ENCODE data around the gene ZNF628.

Gene ZNF628

DNA sequence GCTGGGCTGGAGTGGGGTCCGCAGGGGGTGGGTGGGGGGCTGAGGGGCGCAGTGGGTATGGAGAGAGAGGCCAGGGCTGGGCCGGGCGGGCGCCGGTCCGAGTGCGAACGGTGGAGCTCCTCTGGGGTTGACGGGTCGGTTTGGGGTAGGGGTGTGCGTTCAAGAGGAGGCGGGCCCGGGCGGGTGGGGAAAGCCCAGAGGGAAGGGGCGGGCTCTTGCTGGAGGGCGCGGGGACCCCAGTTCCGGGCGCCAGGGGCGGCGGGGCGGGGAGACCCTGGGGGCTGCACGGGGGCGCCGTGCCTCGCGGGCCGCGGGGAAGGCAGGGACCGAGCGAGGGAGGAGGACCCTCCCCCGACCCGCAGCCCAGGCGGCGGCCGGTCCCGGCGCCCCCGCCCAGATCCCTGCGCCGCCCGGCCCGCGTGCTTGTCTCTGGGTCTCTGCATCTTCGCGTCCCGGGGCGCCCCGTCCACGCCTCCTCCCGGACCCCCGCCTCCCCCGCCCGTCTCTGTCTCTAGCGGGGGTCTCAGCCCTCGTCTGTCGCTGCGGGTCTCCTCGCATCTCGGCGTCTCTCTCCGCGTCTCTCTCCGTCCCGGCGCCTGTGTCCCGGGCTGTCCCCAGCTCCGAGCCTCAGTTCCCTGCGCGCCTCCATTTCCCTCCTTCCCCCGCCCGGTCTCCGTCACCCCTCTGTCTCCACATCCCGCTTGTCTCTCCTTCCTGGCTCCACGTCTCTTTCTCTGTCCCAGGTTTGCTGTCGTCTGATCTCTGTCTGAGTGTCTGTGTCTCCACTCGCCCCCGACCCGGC is 25.1 kb upstream of the ZNF628 start:
- no peak for DNase-seq

DNA sequence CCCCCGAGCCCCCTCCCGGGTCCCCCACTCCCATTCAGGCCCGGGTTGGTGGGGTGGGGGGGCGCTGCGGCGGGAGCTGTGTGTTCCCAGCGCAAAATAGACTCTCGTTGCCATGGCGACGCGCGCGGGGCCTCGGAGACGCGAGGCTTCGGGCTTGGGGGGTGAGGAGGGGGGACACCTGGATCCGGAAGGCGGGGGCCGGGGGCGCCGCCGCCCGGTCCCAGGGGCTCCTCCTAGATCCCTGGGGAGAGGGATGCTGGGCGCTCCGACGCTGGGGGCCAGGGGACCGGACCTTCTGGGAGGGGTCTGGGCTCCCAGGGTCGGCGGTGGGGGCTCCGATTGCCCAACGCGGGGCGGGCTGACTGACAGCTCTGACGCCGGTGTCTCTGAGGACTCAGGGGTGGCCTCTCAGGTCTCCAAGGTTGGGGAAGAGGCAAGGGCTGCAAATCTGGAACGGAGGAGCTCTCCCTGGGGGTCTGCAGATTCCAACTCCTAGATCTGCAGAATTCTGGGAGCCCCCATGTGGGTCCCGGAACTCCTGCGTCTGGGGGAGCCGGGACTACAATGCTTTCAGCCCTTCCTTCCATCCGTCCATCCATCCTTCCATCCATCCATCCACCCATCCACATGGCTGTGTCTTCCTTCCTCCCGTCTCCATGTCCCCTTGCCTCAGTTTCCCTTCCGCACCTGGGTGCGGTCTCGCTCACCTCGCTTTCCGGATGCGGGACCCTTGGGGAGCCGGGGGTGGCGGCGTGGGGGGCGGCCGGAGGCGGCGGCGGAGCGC is 24.3 kb upstream of the ZNF628 start:
- no peak for DNase-seq

DNA sequence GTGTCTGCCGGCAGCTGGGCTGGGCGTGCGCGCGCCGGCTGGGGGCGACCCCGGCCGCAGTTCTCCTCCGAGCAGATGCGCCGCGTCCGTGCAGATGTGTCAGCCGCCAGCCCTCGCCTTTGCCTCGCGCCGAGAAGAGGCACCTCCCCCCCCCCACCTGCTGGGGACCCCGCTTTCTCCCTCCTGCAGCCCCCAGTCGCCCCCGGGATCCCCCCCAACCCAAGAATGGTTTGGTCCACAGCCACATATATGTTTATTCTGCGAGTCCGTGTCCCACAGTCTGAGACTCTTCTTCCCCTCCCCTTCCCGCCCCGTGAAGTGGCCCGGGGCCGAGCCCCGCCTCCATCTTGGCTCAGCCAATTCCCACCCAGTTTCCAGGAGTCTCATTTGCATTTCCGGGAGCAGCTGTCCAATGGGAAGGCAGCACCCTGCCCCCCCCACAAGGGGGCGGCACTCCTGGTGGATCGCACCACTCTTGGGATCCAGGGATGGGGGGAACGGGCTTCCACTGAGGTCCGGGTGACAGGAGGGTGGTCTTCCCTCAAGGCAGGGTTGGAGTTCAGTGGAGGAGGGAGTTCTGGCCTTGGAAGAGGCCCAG is 23.6 kb upstream of the ZNF628 start:
- DNase-seq = no peak

DNA sequence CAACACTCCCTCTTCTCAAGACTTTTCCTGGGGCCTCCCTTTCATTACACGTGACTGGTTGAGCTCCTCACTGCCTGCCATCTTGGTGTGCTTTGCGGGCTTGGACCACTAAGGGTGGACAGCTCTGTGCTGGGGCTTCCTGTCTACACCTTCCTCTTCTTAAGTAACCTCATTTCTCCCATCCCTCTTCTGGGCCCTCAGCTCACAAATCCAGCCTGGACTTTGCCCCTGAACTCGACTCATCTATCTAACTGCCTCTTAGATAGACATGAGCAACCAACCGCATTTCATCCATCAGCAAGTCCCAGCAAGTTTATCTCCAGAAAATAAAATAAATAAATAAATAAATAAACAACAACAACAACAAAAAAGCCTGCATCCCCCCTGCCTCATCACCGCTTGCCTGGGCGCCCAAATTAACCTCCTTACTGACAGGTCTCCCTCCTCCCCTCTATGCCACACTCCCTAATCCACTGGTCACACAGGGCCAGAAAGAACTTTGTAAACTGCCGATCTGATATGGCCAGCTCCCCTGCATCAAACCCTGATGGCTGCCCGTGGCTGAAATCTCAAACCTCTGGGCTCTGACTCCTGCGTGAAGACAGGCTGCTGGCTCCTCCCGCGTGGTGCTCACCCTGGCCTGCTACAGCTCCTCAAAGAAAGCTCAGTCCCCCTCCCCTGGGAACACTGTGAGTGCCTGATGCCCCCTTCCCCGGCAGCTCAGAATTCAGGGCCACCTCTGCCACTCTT is 22.7 kb upstream of the ZNF628 start:
- no peak for DNase-seq

DNA sequence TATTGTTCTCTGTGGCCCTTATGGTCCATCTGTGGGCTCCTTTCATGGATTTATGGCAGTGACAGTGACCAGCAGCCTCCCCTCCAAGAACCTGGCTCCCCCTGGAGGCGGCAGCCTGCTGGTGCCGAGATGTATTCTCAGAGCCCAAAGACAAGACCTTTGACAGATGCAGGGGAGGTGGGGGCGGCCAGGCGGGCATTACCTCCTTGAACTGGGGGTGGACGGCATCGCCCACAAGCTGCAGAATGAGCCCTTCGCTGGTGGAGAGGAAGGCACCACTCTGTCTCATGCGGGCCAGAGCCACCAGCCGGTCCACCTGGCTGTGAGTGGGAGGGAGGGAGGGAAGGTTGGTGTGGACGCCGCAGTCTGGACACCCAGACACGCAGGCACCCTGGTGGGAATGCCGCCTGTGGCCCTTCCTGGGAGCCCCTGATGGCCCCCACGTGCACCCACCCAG is 21.6 kb upstream of the ZNF628 start:
- DNase-seq = no peak

DNA sequence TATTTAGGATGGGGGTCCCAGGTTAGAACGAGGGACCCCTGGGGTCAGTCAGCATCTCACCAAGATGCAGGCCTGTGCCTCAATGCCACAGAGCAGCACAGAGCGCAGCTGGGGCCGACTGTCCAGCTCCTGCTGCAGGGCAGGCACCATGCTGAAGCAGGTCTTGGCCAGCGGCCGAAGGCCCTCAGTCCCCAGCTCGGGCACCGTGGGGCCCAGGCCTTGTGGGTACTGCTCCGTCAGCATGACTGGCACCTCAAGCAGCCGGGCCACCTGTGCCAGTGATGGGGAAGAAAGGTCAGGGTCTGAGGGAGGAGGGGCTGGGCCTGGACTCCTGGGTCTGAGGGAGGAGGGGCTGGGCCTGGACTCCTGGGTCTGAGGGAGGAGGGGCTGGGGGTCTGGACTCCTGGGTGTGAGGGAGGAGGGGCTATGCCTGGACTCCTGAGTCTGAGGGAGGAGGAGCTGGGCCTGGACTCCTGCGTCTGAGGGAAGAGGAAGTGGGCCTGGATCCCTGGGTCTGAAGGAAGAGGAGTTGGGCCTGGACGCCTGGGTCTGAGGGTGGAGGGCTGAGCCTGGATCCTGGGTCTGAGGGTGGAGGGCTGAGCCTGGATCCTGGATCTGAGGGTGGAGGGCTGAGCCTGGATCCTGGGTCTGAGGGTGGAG is 20.7 kb upstream of the ZNF628 start:
- no peak for DNase-seq

DNA sequence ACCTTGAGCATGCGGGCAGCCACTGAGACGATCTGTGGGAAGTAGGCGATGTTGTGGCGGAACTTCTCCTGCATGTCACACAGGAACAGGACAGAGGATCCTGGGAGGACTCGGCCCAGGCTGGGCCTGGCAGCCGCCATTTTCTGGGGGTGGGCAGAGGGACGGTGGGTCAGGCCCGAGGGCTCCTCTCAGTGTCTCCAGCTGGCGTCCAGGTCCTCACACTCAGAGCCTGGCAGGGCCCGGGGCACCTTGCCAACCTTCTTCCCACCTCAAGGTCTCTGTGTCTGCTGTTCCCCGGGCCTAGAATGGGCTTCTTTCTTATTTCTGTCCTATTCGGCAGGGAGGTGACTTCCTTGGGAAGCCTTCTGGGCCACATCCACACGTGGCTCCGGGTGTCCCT is 20.1 kb upstream of the ZNF628 start:
- no peak for DNase-seq

DNA sequence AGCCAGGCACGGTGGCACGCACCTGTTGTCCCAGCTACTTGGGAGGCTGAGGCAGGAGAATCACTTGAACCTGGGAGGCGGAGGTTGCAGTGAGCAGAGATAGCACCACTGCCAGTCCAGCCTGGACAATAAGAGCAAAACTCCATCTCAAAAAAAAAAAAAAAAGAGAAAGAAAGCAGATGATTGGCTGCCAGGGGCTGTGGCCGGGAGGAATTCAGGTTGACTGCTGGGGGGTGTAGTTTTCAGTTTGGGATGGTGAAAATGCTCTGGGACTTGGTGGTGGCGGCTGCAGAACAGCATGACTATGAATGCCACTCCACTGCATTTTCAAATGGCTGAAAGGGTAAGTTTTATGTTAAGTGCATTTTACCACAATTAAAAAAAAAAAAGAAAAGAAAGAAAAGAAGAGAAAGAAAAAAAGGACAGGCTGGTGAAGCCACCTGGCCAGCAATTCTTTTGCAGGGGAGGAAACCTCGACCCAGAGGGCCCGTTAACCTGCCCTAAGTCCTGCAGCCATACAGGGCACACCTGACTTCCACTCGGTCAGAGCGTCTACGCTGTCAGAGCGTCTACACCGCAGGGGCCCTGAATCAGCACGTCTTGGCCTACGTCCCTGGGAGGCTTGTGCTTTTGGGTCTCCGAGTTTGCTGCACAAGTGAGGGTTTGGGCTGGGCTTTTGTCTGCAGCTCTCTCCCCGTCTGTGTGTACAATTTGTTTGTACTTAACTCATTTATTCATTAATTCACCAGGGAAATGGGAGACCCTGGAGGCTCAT is 18.5 kb upstream of the ZNF628 start:
- no peak for DNase-seq

DNA sequence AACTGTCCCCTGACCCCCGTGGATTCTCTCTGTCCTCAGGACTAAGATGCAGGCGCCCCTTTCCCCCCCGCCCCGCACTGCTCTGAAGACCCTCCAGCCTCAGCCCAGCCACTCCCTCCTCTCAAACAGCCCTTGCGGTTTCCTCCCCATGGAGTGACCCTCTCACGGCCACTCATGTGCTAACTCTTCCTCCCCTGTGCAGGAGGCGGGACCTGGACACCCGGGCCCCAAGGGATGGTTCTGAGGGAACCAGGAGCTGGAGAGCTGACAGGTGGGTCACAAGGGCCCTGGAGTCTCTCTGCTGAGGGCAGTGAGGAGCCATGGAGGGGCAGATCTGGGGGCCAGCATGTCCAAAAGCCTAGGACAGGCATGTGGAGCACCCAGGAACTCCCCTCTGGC is 16.9 kb upstream of the ZNF628 start:
- DNase-seq = no peak

DNA sequence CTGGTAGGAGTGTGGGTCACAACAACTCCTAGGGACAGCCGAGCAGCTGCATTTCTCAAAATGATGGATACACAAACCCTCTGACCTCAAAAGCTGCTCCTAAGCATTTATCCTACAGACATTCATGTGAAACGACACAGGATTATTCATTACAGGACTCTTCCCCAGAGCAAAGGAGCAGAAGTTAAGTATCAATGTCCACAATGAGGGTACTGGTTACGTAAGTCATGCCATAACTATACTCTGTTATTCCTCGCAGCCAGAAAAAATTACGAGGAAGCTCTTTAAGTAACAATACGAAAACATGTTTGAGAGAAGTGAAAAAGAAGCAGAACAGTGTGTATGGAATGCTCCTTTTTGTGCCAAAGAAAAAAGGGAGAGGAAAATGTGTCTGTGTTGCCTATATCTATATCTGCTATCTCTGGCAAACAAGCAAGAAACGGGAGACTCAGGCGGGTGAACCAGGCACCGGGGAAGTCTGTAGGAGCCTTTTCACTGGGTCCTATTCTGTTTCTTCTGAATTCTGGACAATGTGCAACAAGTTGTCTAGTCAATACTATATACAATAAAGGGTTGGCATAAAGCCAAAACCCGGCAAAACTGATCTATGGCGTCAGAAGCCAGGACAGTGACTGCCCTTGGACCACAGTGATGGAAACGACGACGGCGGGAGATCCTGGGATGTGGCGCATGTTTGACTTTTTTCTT is 16.3 kb upstream of the ZNF628 start:
- DNase-seq = no peak

DNA sequence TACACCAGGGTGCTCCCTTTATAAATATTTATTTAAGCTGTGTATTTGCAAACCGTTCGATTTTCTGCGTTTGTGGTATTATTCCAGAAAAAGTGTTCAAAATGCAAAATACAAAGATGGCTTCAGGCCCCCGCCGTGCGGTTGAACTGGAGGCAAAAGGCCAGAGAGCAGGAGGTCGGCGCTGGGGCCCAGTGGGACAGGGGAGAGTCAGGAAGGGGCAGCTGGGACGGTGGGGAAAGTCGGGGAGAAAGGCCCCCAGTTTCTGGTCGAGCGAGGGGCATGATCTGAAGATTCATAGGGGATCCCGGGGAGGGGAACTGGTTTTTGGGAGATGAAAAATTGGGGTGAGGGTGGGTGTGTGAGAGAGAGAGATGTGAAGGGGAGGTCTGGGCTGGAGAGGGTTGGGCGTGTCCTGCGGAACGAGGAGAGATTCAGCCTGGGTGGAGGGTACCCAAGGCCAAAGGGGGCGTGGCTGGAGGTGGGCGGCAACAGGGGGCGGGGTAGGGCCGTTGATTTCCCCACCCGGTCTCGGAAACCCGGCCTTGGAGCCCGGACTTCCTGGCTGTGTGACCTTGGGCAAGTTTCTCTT is 15.7 kb upstream of the ZNF628 start:
- no peak for DNase-seq

DNA sequence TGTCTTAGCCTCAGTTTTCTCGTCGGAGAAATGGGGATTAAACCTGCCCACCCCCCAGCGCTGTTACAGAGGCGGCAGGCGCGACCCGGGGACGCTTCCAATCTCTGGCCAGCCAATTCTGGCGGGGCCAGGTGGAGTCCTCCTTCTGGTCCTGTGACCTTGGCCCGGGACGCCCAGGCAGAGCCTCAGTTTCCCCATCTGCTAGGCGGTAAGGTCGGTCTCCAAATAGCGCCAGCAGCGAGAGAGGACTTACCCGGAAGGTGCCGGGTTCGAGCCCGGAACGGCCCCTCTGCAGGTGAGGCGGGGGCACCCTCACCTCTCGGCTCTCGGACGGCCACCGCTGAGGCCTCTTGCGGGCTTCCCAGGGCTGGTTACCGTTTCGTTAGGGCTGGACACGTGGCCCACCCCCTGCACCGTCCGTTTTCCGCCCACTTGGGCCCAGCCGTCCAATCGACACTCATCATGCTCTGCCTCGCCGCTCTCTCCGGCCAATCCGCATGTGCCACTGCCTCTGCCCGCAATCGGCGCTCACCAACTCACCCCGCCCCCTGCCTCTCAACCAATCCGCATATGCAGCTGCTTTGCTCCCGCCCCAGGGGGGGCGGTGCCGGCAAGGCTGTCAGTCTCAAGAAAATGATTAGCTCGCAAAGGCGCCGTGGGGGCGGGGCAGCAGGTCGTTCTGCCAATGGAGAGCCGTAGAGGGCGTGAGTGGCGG is 15.0 kb upstream of the ZNF628 start, which contains the start of gene ISOC2:
ISOC2 (minus strand) TSS at position 384 of the 715 bp plus-strand sequence. CDS start 5,156 bp downstream, outside the sequence.
- DNase-seq = peak; percentile 99

DNA sequence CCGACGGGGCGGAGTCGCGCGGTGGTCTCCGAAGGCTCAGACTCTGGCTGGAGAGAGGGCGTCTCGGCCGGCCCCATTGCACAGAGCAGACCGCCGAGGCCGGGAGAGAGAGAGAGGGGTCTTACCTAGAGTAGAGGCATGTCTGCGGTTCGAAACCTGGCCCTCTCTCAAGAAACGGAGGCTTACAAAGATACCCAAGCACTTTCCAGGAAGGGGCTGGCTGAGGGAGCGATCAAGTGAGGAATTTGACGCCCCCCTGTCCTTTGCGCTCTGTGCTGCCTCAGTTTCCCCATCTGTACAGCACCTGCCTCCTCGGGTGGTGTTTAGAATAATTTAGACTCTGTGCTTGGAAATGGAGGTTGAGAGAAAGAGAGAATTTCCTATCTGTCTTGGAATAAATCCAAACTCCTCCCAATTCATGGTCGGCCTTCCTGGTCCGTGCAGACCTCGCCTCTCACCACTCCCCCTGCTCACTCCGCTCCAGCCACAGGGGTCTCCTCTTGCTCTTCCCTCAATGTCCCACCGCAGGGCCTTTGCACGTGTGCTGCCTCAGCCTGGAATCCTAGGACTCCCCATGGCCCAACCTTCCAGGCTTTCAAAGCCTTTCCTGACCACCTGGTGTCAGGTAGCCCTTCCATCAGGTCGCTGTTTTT is 14.3 kb upstream of the ZNF628 start:
- DNase-seq = no peak

DNA sequence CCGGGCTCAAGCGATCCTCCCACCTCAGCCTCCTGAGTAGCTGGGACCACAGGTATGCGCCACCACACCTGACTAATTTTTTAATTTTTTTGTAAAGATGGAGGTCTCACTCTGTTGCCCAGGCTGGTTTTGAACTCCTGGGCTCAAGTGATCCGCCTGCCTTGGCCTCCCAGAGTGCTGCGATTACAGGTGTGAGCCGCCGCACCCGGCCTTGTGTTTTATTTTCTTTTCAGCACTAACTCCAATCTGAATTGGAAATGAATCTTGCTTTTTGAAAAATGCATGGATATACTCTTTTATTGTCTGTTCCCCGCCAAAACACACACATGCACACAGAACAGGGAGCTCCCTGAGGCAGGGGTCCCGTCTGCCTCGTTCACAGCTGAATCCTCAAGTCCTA is 13.7 kb upstream of the ZNF628 start:
- DNase-seq = no peak

DNA sequence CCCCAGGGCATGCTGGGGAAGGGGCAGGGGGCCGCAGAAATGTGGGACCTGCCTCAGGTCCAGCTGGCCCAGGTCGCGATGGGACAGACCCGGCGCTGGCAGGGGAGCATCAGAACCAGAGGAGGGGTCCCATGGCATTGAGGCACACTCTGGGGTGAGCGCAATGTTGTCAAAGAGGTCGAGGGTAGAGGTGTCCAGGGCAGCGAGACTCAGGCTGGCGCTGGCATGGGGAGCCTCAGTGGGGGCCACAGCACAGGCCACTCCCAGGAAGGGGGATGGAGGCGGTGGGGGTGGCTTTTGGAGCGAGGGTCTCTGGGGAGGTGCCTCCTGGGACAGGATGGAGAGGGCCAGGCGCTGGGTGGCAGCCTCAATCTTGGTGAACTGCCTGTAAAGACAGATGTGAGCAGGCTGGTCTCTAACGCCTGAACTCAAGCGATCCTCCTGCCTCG is 12.8 kb upstream of the ZNF628 start:
- DNase-seq = no peak

DNA sequence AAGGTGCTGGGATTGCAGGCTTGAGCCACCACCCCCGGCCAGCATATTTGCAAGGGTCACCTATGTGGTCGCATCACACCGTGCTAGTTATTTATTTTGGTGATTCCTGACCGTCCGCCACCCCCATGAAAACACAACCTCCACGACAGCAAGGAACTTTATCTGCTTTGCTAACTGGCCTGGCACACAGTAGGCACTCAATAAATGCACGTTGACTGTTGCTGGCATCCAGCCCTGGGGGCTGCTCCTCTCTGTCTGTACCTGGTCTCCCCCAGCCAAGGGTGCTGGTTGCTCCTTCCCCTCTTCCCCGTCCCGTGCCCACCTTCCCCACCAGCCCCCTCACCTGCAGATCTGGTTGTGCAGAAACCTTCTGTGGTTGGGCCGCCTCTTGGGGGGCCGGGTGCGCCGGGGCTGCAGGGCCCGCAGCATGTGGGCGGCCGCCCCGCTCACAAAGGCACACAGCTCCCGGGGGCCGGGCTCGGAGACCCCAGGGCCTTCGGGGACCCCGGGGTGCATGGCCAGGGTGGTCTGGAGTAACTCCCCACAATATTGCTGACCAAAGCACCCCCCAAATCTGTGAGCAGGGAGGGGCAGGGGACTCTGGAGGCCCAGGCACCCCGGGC is 12.3 kb upstream of the ZNF628 start:
- no peak for DNase-seq

DNA sequence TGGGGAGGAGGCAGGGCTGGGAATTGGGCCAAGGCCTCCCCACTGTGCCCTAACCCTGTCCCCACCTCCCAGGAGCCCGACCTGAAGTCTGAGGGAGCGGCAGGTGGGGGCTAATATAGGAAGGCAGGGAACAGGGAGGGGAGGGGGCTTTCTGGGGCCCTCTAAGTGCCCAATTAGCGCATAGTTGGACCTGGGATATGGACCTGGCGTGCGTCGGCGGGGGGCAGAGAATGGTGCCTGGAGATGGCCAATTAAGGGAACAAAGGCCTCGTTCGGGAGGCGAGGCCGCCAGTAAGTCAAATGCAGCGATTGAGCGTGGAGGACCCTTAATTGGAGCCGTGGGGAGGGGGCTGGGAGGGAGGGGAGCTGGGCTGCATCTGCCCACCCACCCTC is 11.8 kb upstream of the ZNF628 start, which contains the start of gene C19orf85:
C19orf85 (minus strand) TSS at position 90 of the 393 bp plus-strand sequence. CDS start 197 bp downstream, outside the sequence.
- no peak for DNase-seq

DNA sequence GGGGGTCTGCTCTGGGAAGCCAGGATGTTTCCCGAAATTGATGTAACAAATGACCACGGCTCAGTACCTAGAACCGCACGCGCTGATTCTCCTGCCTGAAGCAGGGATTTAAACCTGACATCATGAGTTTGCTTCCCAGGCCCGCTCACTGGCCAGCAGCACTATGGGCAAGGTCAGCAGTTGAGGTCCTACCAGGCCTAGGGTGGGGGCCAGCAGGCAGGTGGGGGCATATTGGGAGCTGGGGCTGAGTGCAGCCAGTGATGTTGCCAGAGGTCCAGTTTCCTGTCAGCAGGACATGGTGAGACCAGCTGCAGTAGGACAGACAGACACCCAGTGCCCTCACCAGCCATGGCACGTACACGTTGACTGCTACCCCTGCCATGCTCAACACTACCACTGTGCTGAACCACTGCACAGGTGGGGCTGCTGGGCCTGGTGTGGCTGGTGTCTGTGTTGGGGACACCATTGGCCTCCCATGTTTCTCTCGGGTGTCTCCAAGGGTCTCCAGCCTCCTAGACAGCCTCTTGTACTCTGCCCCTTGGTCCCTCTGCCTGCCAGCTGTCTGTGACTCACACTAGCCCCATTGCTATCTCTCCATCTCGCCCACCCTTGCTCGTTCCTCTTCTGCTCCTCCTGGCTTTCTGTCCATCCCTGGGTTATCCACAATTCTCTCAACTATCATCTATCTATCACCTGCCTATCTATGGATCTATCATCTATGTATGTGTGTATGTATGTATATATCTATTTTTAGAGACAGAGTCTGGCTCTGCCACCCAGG is 10.8 kb upstream of the ZNF628 start:
- DNase-seq = no peak

All from NCI-H1436 treated with DMSO at 0.1 percent for 48 hours (cell line).